GM23338 (cell line): ENCODE results near the gene CNIH1. TPM values are rescaled to one million over a fixed set of nuclear protein-coding genes. Genes with fewer than 3 reads are reported as not detected.

ENCODE experiments used
- ATAC-seq: fragments of 200-7000 bp; cut with Tn5 transposase; 3 replicates; pipeline ENCODE4 v1.9.1; 2020
- DNase-seq: peaks from one replicate; pipeline ENCODE4 v3.0.0-alpha.2; 2015; ENCODE audit warnings: low spot score
- H2AFZ ChIP-seq: fragments of 200-600 bp; sonication (generic); 2 replicates; pipeline ENCODE4 v1.8.0; 2016; ENCODE audit warnings: antibody characterized with exemption, mild to moderate bottlenecking, moderate library complexity
- H3F3A ChIP-seq: fragments of 200-600 bp; sonication (generic); replicated peaks from 2 replicates; pipeline ENCODE4 v1.8.0; 2017; ENCODE audit warnings: antibody characterized with exemption, mixed run types, low read depth
- H3K27ac ChIP-seq: fragments of 200-600 bp; sonication (generic); 2 replicates; pipeline ENCODE4 v1.6.1; 2016; ENCODE audit warnings: low read depth
- H3K27me3 ChIP-seq: fragments of 200-600 bp; sonication (generic); 2 replicates; pipeline ENCODE4 v1.8.0; 2016; ENCODE audit warnings: mild to moderate bottlenecking, mixed run types, moderate library complexity; ENCODE audit not compliant: insufficient read depth
- H3K36me3 ChIP-seq: fragments of 200-600 bp; sonication (generic); 2 replicates; pipeline ENCODE4 v1.8.0; 2016; ENCODE audit warnings: mild to moderate bottlenecking; ENCODE audit not compliant: insufficient read depth
- H3K4me1 ChIP-seq: fragments of 200-600 bp; sonication (generic); 2 replicates; pipeline ENCODE4 v1.8.0; 2016; ENCODE audit warnings: mild to moderate bottlenecking, moderate library complexity; ENCODE audit not compliant: insufficient read depth
- H3K4me2 ChIP-seq: fragments of 200-600 bp; sonication (generic); 2 replicates; pipeline ENCODE4 v1.7.1; 2017; ENCODE audit warnings: mixed run types
- H3K4me3 ChIP-seq: fragments of 200-600 bp; sonication (generic); 2 replicates; pipeline ENCODE4 v1.6.1; 2016; ENCODE audit warnings: mixed run types
- H3K79me2 ChIP-seq: fragments of 200-600 bp; sonication (generic); replicated peaks from 2 replicates; pipeline ENCODE4 v1.8.0; 2017; ENCODE audit warnings: mild to moderate bottlenecking; ENCODE audit not compliant: insufficient read depth
- H3K9me2 ChIP-seq: fragments of 200-600 bp; sonication (generic); 2 replicates; pipeline ENCODE4 v1.8.0; 2017; ENCODE audit not compliant: insufficient read depth
- H4K20me1 ChIP-seq: fragments of 200-600 bp; sonication (generic); replicated peaks from 2 replicates; pipeline ENCODE4 v1.8.0; 2017; ENCODE audit warnings: mild to moderate bottlenecking; ENCODE audit not compliant: insufficient read depth
- H3K27ac Mint-ChIP-seq: 2 replicates; pipeline ENCODE4 v1.8.0; 2020; ENCODE audit warnings: inconsistent platforms, mild to moderate bottlenecking, moderate library complexity, mixed read lengths
- H3K27me3 Mint-ChIP-seq: 3 replicates; pipeline ENCODE4 v1.8.0; 2022; ENCODE audit warnings: low read depth, mild to moderate bottlenecking, moderate library complexity, mixed read lengths, inconsistent platforms; ENCODE audit not compliant: insufficient read depth, poor library complexity
- H3K36me3 Mint-ChIP-seq: 3 replicates; pipeline ENCODE4 v1.8.0; 2021; ENCODE audit warnings: low read depth, mild to moderate bottlenecking, inconsistent platforms, moderate library complexity, mixed read lengths
- H3K4me1 Mint-ChIP-seq: 3 replicates; pipeline ENCODE4 v1.8.0; 2020; ENCODE audit warnings: mild to moderate bottlenecking, inconsistent platforms, mixed read lengths
- H3K4me3 Mint-ChIP-seq: 3 replicates; pipeline ENCODE4 v1.8.0; 2021; ENCODE audit warnings: moderate library complexity, mild to moderate bottlenecking, inconsistent platforms, mixed read lengths
- H3K9me3 Mint-ChIP-seq: 3 replicates; pipeline ENCODE4 v1.8.0; 2020; ENCODE audit warnings: moderate library complexity, mild to moderate bottlenecking, inconsistent platforms, mixed read lengths
- CREB1 ChIP-seq: fragments of 250-450 bp; sonication (Bioruptor Pico); IDR thresholded peaks from 2 replicates; pipeline ENCODE4 v1.5.0; 2020; ENCODE audit warnings: low read depth, mild to moderate bottlenecking, moderate library complexity
- JUNB ChIP-seq: IDR thresholded peaks from one replicate; pipeline ENCODE4 v1.6.1; 2016; ENCODE audit warnings: antibody characterized with exemption; ENCODE audit not compliant: unreplicated experiment
- NANOG ChIP-seq: IDR thresholded peaks from 2 replicates; pipeline ENCODE4 v1.6.1; 2016; ENCODE audit warnings: antibody characterized with exemption, borderline replicate concordance
- REST ChIP-seq: IDR thresholded peaks from one replicate; pipeline ENCODE4 v1.6.1; 2018; ENCODE audit warnings: antibody characterized with exemption; ENCODE audit not compliant: unreplicated experiment
- STAT1 ChIP-seq: IDR thresholded peaks from one replicate; pipeline ENCODE4 v1.6.1; 2016; ENCODE audit warnings: antibody characterized with exemption; ENCODE audit not compliant: unreplicated experiment
- ZNF462 ChIP-seq: fragments of 250-450 bp; sonication (Bioruptor Pico); IDR thresholded peaks from 2 replicates; pipeline ENCODE4 v1.5.0; 2020; ENCODE audit warnings: mild to moderate bottlenecking, moderate library complexity
- polyA plus RNA-seq: library from polyadenylated mRNA; unstranded; fragments of >200 nt; fragmentation: Nextera tagmentation; extraction: Ambion mirVana; gene quantifications from 2 replicates; pipeline ENCODE4 v1.2.1, GENCODE V29; 2016
- total RNA-seq: library from RNA; depleted of rRNA; stranded (reverse); fragments of >200 nt; shearing (Covaris generic); gene quantifications from 2 replicates; pipeline ENCODE4 v1.2.3, GENCODE V29; 2014

Gene CNIH1
- total and polyA plus RNA-seq, 2 experiments from 2014 or later: 135 to 172 TPM

- no peaks in the 10 kb centered on the region for H3K79me2 ChIP-seq
- DNase-seq (no peak), ATAC-seq (no peak)
- Mint-ChIP-seq H3K27ac (no peak overlapping the region), H3K4me3 (no peak overlapping the region), H3K27me3 (no peaks in the 10 kb centered on the region), H3K9me3 (0 out of 3 replicates have a peak, but pooled peaks cover 2% of the 10 kb centered on the region), H3K4me1 (peaks cover 13% of the 10 kb centered on the region; the same call in 2 of the 3 replicates), H3K36me3 (peaks cover 11% of the 10 kb centered on the region; the same call in 2 of the 3 replicates)
- H3K9me2 ChIP-seq: no peaks in the 10 kb centered on the region
- TF ChIP-seq NANOG (no peak), JUNB (no peak), STAT1 (no peak), ZNF462 (CRISPR knock-in tag) (no peak), CREB1 (CRISPR knock-in tag) (no peak), REST (no peak)
- H2AFZ ChIP-seq: no peak overlapping the region
- H3K4me1 ChIP-seq: no peaks in the 10 kb centered on the region
- H3K4me3 ChIP-seq: no peak overlapping the region
- no peaks in the 10 kb centered on the region for H3K27me3 ChIP-seq
- H4K20me1 ChIP-seq: no peaks in the 10 kb centered on the region; the same call in 1 of the 2 replicates
- H3K4me2 ChIP-seq: no peak overlapping the region
- H3F3A ChIP-seq: no peaks in the 10 kb centered on the region
- H3K27ac ChIP-seq: no peak overlapping the region; the same call in 1 of the 2 replicates
- peaks cover 9% of the 10 kb centered on the region for H3K36me3 ChIP-seq
Observed at GRCh38 chr14:54474232-54474793, 33.1 kb upstream of the CNIH1 start.
